Embryonic facial prominence (tissue), 1 donor: ENCODE results near the gene GTF3C2.

Experiments used
- DNase-seq: peaks from one replicate; pipeline ENCODE4 v3.0.0-alpha.2; 2016; ENCODE audit errors: extremely low spot score

GTF3C2 gene, protein sequence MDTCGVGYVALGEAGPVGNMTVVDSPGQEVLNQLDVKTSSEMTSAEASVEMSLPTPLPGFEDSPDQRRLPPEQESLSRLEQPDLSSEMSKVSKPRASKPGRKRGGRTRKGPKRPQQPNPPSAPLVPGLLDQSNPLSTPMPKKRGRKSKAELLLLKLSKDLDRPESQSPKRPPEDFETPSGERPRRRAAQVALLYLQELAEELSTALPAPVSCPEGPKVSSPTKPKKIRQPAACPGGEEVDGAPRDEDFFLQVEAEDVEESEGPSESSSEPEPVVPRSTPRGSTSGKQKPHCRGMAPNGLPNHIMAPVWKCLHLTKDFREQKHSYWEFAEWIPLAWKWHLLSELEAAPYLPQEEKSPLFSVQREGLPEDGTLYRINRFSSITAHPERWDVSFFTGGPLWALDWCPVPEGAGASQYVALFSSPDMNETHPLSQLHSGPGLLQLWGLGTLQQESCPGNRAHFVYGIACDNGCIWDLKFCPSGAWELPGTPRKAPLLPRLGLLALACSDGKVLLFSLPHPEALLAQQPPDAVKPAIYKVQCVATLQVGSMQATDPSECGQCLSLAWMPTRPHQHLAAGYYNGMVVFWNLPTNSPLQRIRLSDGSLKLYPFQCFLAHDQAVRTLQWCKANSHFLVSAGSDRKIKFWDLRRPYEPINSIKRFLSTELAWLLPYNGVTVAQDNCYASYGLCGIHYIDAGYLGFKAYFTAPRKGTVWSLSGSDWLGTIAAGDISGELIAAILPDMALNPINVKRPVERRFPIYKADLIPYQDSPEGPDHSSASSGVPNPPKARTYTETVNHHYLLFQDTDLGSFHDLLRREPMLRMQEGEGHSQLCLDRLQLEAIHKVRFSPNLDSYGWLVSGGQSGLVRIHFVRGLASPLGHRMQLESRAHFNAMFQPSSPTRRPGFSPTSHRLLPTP

DNA sequence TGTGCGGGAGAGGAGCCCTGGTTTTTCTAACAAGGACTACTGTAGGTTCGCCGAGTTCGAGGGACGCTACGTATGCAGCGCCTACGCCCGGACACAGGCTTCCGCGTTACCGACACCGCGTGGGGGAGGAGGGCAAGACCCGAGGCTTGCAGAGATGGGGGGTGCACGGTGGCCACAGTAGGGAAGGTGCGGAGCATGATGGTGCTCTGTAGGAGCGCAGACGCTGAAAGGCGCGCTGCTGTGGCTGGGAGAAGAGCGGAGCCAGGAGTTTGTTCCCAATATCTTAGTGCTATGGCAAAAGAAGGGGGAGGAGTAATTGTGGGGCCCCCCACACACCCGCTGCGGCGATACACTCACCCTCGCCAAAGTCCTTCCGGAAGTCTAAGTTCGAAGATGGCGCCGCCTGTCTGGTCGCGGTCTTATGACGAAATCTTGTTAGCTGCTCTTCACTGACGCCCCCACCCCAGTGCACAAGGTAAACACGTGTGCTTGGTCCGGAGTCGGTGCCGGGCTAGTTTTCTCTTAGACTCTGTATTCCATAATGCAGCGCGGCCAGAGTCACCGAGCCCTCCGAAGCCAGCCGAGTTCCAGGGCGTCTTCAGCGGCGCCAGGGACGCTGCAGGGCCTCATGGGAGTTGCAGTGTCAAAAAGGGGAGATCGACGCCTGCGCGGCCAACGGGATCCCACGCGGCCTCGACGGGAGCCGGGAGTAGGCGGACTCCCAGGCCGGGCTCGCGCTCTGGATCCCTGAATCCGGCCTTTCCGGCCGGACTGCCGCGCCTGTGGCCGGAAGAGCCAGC lies at the start of gene GTF3C2:
TSS of gene GTF3C2 (minus strand) at position 383 of the 800 bp plus-strand sequence. CDS start 13,210 bp downstream, outside the sequence.
- peak; percentile 94 for DNase-seq

DNA sequence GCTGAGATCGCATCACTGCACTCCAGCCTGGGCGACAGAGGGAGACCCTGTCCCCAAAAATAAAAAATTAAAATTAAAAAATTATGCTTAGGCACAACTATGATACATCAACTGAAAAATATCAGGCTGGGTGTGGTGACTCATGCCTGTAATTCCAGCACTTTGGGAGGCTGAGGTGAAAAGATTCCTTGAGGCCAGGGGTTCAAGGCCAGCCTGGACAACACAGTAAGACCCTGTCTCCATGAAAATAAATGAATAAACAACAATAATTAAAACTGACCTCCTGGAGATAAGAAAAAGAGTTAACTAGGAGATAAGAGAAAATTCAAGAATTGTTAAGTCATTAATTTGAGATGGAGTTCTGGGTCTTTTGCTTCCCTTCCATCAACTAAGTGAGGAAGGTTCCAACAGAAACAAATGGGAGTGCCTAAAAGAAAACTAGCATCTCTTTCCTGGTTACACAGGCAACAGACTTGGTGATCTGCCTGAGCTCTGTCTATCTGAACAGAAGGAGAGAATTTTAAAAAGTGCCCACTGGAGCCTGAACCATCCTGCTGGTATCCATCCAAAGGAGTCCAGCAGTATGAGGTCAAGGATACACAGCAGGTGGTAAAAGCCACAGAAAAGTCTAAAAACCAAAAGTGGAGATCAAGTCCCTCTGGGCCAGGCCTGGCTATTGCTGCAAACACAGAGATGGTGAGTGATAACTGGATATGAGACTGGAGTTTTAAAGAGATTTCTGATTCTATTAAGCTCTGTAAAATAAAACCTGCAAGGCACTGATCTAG lies 44.0 kb upstream of the GTF3C2 start:
- DNase-seq, result no peak

DNA sequence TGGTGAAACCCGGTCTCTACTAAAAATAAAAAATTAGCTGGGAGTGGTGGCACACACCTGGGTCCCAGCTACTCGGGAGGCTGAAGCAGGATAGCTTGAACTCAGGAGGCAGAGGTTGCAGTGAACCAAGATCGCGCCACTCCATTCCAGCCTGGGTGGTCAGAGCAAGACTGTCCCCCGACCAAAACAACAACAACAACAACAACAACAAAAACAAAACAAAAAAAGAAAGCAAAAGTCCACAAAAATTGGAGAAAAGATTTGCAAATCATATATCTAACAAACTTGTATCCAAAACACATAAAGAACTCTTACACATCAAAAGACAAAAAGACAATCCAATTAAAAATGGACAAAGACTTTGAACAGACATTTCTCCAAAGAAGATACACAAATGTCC lies 42.4 kb upstream of the GTF3C2 start:
- no peak for DNase-seq

DNA sequence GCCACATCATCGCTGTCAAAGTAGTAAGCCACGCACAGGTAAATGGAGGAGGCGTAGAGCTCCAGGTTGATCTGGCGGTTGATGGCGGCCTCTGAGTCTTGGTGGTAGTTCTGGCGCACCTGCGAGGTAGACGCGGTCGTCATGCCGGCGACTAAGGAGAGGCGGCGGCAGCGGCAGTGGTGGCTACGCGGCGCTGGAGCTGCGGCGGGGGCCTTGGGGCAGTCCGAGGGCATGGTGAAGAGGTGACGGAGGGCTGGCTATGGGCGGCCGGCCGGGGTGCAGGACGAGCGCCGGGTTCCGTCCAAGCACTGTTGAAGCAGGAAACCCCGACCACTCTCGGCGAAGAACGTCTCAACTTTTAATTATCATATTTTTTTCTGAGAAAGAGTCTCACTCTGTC lies 36.7 kb upstream of the GTF3C2 start:
- no peak for DNase-seq

DNA sequence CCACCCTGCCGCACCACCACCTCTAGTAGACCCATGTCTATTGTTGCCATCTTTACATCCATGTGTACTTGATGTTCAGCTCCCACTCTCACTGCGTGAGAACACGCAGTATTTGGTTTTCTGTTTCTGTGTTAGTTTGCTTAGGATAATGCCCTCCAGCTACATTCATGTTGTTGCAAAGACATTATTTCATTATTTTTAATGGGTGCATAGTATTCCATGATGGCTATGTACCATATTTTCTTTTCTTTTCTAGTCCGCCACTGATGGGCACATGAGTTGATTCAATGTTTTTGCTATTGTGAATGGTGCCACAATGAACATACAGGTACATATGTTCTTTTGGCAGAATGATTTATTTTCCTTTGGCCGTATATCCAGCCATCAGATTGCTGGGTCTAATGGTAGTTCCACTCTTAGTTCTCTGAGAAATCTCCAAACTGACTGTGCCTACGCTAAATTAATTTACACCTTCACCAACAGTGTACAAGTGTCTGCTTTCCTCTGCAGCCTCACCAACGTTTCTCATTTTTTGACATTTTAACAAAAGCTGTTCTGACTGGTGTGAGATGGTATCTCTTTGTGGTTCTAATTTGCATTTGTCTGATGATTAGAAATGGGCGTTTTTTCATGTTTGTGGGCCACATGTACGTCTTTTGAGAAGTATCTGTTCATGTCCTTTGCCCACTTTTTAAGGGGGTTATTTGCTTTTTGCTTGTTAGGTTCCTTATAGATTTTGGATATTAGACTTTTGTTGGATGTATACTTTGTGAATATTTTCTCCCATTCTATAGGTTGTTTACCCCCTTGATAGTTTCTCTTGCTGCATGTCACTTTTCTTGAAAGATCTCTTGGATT lies 34.5 kb upstream of the GTF3C2 start:
- no peak for DNase-seq

DNA sequence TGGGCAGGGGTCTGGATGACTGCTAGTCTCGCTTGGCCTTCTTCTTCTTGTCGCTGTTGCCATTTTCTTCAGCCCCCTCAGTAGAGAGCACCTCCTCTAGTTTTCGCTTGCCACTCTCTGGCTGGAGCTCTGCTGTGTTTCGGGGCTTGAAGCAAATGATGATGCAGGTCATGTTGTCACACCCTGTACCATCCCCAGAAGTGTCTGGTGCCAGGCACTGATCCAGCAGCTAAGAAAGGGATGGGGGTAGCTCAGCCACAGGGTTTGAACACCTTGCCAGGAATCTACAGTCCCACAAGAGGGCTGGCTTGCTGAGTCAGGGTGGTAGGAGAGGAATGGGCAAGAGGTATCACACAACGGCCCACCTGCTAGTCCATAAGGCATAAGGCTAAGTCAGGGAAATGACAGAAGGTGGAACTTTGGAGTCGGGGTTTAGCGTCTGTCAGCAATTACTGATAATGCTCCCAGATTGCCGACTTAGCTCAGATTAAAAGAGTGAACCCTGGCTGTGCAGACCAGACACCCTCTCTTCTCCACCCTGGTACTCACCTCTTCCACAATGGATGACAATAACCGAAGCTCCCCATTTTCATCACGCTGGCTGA lies 25.1 kb upstream of the GTF3C2 start:
- DNase-seq, result no peak

DNA sequence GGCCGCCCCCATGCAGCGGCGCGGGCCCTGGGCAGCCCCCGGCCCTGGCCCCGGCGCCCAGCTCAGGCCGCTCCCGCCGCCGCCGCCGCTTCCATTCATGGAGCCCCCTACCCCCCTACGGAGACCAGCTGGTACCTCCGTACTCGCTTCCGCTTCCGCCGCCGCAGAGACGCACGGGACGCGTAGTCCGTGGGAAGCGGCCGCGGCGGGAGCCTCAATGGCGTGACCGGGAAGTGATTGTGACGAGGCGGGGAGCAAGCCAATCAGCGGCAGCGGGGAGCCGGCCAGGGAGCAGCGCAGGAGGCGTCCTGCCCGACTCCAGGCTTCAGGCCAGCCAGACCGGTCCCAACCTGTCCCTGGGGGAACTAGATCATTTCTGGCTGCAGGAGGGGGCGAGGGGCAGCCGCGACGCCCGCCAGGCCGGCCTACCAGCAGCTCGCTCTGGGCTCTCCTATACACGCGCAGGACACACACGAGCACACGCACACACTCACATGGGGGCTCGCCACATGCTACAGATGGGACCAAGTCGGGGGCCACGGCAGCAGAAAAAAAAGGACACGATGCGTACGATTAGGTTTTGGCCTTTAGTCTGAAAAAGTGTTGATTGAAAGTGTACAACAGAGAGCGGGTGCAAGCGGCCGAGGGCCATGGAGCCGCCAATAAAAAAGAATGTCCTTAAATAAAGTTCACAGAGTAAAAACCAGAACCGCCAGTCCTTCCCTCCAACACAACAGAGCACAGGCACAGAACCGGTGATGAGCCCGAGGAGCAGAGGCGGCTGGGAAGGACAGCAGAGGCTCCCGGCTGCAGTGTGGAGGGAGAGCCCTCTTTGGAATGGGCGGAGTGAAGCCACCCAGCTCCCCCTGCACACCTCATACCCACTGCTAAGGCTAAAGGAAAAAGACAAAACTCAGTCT lies 24.3 kb upstream of the GTF3C2 start, which contains the start of gene ZNF513:
TSS of gene ZNF513 (minus strand) at position 109 of the 920 bp plus-strand sequence. CDS start 208 bp downstream, outside the sequence.
- DNase-seq, result peak; percentile 85

DNA sequence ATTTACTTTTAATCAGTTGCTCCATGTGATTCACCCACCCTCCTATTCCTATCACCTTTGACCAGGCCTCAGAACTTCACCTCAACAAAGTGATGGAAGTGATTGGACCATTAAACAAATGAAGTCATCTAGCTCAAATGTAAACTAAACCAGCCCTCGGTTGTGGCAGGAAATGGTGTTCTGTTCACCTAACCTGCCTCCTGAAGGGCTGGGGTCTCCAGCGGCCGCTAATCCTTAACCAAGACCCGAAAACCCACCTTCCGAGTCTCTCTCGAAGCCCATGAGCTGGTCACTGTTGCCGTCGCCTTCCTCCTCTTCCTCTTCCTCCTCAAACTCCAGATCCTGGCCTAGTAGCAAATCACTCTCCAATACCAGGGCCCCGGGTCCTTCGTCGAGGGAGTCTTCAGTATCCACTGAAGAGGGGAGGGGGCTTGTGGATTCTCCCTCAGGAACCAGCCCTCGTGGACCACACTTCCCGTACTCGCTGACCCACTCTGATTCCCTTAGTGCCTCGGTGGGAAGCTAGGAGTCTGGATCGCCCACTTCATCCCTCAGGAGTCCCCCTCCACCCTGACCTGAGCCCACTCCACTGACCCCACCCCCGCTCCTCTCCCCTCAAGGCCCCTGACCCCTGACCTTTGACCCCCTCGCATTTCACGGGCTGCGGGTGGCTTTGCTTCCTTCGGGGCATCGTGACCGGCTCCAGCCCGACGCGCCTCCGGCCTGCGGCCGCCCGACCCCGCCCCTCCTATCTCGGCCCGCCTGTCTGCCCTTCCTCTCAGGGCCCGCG lies 23.5 kb upstream of the GTF3C2 start:
- no peak for DNase-seq

DNA sequence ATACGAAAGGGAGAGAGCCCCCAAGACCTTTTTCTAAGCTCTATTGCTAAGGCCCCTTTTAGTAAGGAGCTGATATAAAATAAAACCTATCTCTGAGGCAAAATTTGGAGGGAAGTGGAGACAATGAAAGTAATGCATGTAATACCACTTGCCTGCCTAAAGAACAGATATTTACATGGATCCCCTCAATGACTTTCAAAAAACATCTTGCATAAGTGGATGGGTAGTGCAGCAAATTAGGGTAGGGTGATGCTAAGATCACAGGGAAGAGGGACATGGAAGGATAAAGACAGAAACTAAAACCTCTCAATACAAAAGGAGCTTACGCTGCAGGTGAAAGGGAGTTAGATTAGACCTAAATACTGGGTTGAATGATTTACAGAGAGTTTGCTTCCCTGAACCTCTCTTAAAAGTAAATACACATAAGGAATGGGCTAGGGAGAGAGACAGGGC lies 22.8 kb upstream of the GTF3C2 start:
- DNase-seq, result no peak

DNA sequence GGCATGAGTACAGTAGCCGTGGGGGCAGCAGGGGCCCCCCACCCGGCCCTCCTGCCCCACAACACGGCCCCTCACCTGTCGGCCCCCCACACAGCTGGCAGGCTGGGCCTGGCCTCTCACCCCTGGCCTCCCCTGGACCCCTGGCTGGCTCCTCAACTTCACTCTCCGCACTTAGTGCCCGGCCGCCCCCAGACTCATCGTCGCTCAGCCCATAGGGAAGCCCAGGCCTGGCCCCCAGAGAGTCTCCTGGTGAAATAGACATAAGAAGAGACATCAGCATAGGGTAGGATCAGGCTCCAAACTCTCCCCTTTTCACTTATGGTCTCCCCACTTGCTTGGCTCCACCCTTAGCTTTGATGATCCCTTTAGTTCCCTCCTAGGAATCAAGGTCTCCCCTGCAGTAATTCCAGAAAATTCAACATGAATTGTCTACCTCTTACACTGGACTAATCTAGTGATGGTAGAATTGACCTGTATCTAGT lies 22.3 kb upstream of the GTF3C2 start:
- DNase-seq, result no peak

DNA sequence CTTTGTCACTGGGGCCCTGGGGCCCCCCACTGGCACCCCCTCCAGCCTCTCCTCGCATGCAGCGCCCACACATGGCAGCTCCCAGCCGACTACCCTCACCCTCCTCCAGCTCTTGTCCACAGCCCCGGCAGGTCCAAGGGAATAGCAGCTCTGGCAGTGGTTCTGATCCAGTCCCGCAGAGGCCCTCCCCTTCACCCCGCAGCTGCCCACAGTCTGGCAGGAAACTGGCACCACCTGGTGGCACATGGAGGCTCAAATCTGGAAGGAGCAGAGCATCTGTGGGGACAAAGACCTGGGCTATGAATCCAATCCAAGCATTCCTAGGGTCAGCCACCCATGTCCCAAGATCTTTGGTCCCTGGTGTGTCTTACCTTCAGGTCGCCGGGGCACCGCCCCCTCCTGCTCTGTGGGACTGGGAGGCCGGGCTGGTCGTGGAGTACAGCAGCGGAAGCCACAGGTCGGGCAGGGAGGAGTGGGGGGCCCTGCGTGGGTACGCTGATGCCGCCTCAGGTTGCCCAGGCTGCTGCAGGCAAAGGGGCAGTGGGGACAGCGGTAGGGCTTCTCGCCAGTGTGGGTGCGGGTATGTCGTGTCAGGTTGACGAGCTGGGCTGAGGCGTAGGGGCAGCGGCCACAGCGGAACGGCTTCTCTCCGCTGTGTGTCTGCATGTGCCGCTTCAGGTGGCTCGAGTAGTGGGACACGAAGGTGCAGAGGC lies 21.7 kb upstream of the GTF3C2 start:
- no peak for DNase-seq

DNA sequence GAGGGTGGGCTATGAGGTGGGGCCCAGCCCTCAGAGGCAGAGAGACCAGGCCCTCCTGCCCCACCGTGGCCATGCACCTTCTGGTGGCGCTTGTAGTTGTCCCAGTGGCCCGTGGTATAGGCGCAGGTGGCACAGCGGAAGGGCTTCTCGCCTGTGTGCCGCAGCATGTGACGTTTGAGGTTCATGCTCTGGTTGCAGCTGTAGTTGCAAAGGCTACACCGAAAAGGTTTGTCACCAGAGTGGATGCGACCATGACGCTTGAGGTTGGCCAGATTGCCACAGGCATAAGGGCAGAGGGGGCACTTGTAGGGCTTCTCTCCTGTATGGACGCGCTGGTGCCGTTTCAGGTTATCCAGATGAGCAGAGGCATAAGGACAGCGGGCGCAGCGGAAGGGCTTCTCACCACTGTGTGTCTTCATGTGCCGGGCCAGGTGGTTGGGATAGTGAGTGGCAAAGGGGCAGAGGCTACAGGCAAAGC lies 21.1 kb upstream of the GTF3C2 start:
- DNase-seq, result no peak

DNA sequence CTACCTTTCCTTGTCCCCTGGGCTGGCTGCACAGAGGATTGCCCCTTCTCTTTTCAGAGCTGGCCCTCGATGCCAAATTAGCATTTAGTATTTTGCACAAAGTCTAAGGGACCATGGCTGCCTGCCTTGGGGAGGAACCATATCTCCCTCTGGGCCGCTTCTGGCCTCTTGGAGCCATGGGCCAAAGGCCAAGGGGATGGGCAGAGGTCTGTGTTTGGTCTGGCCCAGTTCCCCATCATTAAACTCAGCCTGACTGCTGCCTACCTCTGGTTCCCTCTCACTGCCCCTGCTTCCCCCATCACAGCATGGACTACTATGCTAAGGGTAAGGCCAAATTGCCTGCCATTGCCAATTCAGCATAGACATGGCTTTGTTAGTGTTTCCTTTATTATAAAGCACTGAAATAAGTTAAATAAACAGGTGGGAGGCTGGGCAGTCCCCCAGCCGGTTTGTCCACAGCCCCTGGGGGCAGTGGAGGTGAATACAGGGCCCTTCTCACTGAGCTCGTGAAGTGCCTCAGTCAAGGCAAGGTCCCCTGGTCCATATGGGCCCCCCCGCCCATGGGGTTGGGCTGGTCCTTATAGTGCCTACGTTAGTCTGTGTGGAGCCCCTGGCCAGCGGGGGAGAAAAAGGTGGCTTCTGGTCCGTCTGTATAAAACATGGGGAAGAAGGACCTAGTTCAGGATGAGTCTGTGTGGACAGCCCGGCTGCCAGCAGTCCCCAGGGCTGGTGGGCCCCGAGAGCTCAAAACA lies 20.5 kb upstream of the GTF3C2 start:
- no peak for DNase-seq

DNA sequence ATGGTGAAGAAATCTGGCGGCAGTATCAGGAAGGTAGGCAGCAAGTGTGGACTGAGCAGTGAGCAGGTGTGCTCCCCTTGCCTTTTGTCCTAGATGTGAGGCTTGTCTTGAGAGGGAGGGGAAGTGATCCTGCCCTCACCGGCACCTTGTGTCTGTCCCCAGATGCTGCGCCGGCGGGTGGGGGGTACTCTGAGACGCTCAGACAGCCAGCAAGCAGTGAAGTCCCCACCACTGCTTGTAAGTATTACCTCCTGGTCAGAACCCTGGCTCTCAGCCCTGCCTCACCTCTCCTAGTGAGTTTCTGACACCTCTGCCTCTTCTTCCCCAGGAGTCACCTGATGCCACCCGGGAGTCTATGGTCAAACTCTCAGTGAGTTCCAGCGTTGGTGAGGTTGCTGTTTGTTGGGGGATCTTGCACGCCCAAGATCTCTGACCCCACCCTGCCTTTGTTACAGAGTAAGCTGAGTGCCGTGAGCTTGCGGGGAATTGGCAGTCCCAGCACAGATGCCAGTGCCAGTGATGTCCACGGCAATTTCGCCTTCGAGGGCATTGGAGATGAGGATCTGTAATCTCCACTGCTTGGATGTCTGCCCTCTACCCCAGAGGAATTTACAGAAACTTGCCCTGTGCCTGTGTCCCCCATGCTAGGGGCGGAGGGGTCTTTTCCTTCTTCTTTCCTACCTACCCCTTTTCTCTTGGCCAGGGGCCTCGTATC lies 19.7 kb upstream of the GTF3C2 start:
- no peak for DNase-seq

DNA sequence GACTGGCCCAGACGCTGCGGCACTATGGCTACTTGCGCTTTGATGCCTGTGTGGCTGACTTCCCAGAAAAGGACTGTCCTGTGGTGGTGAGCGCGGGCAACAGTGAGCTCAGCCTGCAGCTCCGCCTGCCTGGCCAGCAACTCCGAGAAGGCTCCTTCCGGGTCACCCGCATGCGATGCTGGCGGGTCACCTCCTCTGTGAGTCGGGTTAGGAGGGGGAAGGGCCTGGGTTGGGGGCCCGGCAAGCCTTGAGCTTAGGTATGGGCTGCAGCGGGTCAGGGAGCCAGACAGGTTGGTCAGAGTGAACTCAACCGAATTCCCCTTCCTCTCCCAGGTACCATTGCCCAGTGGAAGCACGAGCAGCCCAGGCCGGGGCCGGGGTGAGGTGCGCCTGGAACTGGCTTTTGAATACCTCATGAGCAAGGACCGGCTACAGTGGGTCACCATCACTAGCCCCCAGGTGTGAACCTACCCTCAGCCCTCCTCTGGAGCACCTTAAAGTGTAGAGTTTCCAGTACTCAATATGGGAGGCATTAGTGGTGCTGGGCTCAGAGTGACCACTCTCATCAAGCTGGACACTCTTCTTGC lies 19.0 kb upstream of the GTF3C2 start:
- no peak for DNase-seq
